Measurements from ENCODE around the gene PIK3CD.

DNA sequence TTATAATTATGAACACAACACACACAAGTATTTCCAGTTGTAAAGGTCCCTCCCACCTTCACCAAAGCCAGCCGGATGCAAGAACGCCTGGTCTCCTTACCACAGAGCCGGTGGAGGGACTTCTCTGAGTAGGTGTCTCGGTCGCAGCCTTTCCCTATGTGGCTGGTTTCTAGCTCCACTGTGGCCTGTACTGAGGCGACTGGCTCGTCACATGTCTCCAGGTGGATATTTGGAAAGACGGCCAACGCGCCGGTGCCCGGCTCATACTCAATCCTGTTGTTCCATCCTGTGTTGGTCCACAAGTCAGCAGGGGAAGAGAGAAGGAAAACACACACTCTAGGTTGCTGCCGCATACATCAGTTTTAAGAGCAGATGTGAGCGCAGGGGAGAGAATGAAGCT, 97.8 kb downstream of the PIK3CD start:
- no peak for TF ChIP-seq CTCF (IDR thresholded peaks at IDR 0.05)
- no peak for TF ChIP-seq GABPA (IDR thresholded peaks at IDR 0.05; ENCODE audit: low read depth)
- no peak for TF ChIP-seq EP300 (IDR thresholded peaks at IDR 0.05; ENCODE audit: borderline replicate concordance in 1 of 2, low read depth in 1 of 2, low read length in 1 of 2)
- no peak for TF ChIP-seq NFIC (IDR thresholded peaks at IDR 0.05; ENCODE audit: borderline replicate concordance)
- TF ChIP-seq RAD21 (IDR thresholded peaks at IDR 0.05; ENCODE audit: low read length), result no peak
- TF ChIP-seq POLR2AphosphoS5 (IDR thresholded peaks at IDR 0.05; ENCODE audit: low read depth, low read length), result no peak

All from SK-N-SH (cell line).